PC-9 (cell line): ENCODE results near the gene TSC22D3.

ENCODE experiments used
- EZH2 ChIP-seq: fragments of 200-600 bp; sonication (generic); IDR thresholded peaks from 2 replicates; pipeline ENCODE4 v1.8.0; 2017; ENCODE audit warnings: antibody characterized with exemption, low read depth
- TF ChIP-seq, protein P1 (sequence below): fragments of 200-600 bp; sonication (generic); conservative IDR thresholded peaks from 2 replicates; pipeline ENCODE4 v1.6.1; 2017; ENCODE audit warnings: mixed run types, antibody characterized with exemption, mild to moderate bottlenecking, moderate library complexity

DNA sequence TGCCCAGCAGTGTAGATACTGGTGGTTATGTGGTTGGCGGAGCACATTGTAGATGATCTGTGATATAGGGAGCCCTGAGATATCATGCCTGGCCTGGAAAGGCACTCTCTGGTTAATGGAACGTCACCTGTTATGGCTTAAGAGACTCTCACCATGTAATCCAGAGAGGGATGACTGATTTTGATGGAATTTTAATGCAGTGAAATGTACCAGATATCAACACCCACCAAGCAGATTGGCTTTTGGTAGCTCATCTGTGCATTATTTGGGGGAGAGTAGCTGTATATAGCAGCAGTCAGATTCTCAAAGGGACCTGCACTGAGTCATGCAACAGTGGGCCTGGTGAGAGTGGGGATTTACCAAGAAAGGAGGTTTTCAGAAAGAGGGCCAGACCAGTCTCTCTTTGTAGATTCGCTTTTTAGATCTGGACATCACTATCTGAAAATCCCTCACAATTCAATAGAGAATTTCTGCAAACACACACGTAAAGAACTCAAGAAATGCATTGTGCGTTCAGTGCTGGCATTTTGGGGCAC, 17.3 kb downstream of the TSC22D3 start:
- TF ChIP-seq, protein P1, sequence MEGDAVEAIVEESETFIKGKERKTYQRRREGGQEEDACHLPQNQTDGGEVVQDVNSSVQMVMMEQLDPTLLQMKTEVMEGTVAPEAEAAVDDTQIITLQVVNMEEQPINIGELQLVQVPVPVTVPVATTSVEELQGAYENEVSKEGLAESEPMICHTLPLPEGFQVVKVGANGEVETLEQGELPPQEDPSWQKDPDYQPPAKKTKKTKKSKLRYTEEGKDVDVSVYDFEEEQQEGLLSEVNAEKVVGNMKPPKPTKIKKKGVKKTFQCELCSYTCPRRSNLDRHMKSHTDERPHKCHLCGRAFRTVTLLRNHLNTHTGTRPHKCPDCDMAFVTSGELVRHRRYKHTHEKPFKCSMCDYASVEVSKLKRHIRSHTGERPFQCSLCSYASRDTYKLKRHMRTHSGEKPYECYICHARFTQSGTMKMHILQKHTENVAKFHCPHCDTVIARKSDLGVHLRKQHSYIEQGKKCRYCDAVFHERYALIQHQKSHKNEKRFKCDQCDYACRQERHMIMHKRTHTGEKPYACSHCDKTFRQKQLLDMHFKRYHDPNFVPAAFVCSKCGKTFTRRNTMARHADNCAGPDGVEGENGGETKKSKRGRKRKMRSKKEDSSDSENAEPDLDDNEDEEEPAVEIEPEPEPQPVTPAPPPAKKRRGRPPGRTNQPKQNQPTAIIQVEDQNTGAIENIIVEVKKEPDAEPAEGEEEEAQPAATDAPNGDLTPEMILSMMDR = no peak
- TF ChIP-seq EZH2 = no peak
